HG03175 (cell line): ENCODE measurements around the gene C11orf21.

Experiments
- ATAC-seq: cut with Tn5 transposase; IDR thresholded peaks from one replicate; pipeline ENCODE4 v1.9.1; 2021; ENCODE audit warnings: mild to moderate bottlenecking, moderate library complexity; ENCODE audit not compliant: unreplicated experiment

Gene C11orf21

DNA sequence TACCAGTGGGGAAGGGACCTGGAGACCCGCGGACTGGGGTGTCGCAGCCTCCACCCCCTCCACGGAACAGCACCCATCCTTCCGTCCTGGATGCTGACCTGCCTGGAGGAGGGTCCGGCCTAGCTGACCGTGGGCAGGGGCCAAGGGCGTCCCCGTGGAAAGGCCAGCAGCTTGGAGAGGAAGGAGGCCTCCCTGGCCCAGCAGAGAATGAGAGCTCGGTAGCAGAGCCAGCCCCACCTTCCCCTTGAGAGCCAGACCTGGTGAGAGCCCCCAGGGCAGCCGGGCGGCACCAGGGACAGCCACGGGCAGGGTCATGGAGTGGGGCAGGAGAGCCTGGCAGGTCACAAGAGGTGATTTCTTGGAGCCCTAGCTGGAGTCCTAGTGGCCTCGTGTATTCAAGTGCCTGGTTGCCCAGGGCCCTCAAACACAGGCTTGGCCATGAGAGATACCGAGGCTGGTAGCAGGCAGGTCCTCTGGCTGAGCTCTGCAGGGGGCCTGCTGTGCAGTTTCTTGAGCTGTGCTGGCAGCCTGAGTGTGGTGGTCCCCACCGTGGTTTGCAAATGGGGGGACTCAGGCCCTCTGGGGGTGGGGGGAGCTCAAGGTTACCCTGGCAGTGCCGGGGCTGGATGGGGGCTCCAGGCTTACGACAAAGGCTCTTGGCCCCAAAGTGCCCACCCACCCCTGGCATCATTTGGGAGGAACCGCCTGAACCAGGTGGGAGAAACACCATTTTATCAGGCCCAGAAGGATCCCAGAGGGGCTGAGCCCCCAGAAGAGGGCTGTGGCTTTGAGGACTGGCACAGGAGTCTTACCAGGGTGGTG, 7.7 kb upstream of the C11orf21 start:
- no peak for ATAC-seq

DNA sequence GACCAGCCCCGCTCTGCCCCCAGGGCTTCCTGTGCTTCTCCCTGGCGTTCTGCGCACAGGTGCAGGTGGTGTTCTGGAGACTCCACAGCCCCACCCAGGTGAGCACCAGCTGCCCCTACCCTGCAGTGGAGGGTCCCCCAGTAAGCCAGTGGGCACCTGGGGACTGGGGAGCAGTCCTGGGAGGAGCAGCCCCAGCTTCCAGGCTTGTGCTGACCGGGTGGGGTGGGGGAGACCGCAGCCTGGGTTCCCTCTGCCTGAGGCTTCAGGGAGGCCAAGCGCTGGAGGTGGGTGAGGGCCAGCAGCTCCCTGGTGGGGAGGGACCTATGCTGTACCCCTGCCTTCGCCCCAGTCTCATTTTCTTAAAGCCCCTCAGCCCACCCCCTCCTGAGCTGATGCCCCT, 7.0 kb upstream of the C11orf21 start:
- no peak for ATAC-seq

DNA sequence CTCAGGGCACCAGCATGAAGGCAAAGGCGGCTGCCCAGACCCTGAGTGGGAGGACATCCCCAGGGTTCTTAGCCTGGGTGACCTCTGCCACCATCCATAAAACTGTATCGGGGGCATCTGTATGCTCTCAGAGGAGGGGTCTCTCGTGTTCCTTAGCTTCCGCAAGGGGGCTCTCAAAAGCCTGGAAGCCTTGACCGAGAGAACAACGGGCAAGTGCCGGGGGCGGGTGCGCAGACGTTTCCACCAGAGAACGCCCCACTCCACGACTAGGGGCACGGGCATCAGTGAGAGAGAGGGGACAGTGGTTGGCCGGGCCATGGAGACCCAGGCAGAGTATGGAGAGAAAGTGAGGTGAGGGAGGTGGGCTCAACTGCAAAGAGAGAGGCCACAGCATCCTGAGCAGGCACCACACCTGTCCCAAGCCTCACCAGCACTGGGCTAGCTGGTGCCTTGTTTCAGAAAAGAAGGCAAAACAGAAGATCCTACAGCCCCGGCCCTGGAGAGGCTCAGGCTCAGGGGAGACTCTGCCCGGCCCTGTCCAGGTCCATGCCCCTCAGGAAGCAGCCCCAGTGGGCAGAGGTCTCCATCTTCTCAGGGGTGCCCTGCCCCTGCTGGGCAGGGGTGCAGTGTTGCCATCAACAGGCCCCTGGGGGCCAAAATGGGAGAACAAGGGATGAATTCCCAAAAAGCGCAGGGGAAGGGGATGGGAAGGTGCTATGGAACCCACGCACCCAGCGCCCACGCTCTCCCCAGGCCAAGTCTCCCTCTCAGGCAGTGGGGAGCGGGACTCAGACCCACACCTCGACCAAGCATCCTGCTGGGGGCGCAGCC, 6.0 kb upstream of the C11orf21 start:
- ATAC-seq = no peak

DNA sequence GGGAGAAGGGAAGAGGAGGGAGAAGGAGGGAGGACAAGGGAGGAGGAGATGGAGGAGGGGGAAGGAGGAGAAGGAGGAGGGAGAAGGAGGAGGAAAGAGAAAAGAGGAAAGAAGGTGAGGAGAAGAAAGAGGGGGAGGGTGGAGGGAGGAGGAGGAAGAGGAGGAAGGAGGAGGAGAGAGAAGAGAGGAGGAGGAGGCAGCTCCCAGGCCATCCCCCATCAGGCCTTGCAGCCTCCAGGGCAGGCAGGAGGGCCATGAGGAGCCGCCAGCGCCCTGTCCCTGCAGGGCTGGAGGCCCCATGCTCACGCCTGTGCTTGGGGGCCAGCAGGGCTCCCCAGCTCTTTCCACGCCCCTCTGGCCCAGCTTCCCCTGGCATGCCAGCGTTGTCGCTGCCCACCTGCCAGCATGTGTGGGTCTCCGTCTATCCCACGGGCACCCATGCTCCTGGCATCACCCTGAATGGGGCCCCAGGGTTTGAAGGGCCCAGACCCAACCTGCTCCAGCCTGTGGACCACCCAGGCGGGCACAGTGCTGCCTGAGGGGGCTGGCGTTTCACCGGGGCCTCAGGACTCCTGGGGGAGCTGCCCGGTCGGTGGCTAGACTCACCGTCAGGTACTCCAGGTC, 5.3 kb upstream of the C11orf21 start:
- no peak for ATAC-seq

DNA sequence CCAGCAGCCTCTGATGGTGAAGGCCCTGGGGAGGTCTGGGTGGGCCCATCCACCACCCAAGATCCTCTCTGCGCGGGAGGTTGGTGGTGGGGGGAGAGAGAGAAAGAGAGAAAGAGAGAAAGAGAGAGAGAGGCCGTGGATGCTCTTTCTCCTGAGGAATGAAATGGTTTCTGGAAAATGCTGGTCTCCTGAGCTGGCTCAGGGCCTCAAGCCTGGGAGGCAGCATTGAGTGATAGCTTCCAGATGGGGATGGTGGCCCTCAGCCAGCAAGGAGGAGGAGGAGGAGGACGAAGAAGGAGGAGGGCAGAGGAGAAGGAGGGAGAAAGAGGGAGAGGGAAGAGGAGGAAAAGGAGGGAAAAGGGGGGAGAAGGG, 4.7 kb upstream of the C11orf21 start:
- ATAC-seq = no peak

DNA sequence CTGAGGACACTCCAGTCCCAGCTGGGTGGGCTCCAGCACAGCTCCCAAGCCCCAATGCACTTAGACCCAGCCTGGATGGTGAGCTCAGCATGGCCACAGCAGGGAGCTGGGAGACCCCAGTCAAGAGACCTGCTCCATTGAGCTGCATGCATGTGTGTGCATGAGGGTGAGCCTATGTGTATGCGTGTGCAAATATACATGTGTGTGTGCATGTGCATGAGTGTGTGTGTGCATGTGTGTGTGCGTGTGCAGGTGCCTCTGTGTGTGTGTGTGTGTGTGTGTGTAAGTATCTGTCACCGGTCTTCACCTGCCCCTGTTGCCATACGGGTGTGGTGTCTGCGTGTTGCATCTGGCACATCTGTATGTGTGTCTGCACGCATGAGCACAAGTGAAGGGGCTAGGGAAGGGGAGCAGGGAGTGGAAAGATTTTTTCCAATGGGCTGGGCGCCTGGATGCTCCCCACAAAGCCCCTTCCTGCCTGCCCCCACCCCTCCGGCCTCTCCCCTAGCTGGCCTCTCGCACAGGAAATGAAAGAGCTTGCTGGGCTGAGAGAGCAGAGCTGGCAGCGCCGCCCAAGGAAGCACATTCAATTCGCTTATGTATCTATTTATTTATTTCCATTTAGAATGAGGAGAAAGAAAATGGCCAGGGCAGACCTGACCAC, 4.2 kb upstream of the C11orf21 start:
- no peak for ATAC-seq

DNA sequence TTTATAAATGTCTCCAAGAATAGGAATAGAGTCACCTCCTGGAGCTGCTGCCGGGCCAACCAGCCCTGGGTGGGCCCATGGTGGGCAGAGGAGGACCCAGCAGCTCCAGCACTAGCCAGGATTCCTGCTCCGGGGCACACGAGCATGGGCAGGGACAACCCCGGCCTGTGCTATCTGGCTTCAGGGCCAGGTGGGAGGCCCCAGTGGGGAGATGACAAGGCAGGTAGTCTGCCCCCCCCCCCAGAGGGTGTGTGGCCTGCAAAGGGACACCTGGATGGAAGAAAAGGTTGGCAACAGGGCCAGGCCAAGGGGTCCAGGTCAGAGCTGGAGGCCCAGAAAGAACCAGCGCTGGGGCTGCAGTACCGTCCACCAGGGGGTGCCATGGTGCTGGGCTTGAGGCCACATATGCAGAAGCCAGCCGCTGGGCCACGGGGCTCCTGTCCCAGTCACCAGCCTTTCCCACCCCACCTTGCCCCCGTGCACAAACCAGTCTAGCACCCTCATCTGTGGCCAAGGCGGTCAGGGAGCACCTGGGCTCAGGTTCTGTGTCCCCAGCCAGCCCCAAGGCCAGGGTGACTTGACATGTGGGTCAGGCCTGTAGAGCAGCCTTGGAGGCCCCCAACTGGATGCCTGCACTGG, 3.5 kb upstream of the C11orf21 start:
- ATAC-seq = peak; percentile 51

DNA sequence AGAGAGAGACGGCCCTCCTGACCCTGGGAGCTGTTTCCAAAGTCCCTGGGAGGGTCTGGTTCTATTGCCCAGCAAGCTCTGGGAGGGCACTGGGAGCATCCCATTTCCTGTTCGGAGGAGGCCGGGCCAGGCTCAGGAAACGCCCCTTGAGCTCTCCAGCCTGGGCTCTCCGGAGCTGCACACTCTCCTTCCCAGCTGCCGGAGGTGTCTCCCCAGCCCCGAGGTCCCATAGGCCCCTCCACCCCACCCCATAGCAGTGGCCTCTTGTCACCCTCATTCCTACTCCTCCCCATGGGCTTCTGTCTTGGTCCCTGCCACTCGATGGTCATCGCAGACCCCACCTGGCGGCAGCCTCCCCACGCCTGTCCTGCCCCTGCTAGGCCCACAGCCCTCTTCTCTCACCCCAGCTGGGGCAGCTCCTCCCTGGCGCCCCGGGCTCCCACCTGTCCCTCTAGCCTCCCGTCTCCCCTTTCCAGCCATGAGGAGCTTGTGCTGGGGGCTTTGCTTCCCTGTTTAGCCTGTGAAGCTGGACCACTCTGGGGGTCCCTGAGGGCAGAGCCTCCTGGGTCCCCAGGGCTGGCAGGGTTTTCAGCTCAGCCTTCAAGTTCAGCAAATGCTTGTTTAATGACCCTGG, 2.9 kb upstream of the C11orf21 start:
- ATAC-seq = no peak

DNA sequence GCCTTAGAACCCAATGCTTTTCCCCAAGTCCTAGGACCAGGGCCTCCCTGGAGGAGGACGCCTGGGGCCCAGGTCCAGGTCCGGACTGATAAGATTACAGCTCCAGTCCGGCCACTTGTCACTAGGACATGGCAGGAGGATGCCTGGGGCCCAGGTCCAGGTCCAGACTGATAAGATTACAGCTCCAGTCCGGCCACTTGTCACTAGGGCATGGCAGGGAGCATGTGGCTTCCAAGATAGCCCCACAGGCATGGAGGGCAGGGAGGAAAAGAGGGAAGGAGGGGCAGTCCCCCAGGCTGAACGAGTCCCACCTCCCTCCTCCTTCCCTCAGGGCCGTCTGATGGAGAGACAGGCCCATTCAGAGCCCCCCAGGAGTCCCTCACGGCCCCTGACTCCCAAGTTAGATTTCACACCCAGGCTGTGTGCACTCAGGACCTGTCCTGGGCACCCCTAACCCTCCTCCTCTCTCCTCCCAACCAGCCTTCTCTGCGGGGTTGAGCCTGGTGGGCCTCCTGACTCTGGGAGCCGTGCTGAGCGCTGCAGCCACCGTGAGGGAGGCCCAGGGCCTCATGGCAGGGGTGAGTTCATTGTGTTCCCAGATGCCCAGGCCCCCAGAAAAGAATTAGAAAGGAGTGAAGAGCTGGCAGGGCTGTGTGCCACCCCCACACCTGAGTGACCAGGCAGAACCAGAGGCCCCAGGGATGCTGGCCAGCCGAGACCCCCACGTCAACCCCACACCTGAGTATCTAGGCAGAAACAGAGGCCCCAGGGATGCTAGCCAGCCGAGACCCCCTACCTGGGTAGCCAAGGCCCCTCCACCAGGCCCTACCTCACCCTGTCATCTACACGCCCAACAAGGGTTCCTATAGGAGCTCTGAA, 2.1 kb upstream of the C11orf21 start:
- no peak for ATAC-seq

DNA sequence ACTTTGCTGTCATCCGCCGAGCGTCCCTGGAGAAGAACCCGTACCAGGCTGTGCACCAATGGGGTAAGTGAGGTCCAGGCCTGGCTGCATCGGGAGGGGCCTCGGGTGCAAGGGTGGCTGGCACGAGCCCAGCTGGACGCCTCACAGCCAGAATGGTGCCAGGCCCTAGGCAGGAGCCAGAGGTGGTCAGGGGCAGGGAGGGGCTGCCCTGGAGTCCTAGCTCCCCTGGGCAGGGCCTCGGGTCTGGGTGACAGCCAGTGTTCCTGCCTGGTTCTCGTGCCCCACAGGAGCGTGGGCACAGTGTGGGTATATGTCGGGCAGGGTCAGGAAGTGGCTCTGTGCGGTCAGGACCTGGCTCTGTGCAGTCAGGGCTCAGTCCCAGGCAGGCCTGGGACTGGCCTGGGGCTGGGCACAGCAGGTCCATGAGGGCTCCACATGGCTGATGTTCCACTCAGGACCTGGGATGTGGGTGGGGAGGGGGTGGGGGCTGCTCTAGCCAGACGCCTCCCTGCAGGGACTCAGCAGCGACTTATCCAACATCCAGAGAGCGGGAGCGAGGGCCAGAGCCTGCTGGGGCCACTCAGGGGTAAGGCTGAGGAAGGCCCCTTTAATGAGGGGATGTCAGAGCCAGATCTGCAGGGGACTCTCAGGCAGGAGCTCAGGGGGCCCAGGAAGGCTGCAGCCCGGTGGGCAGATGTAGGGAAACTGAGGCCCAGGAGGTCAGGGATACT, 1.3 kb upstream of the C11orf21 start:
- no peak for ATAC-seq

DNA sequence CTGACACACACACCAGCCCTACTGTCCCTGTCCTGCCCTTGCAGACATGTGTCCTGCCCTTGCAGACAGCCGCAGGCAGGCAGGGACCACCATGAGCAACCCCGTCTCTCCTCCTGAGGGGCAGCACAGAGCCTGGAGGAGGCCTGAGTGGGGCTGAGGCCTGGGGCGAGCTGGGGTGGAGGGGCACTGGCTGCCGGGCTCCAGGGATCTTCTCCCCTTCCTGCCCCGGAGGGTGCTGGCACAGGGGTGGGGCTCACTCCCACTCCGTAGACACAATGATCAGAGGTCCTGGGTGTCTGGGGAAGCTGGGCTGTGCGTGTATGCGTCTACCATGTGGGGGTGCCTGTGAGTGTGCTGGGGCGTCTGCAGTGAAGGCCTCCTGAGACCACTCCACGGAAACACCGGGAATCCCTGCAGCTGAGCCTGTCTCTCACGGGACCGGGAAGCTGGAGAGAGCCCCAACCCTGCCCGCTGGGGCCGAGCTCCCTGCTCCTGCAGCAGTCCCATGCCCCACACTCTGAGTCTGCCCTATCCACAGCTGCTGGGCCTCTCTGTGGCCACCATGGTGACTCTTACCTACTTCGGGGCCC, 683 bp upstream of the C11orf21 start:
- ATAC-seq = no peak

DNA sequence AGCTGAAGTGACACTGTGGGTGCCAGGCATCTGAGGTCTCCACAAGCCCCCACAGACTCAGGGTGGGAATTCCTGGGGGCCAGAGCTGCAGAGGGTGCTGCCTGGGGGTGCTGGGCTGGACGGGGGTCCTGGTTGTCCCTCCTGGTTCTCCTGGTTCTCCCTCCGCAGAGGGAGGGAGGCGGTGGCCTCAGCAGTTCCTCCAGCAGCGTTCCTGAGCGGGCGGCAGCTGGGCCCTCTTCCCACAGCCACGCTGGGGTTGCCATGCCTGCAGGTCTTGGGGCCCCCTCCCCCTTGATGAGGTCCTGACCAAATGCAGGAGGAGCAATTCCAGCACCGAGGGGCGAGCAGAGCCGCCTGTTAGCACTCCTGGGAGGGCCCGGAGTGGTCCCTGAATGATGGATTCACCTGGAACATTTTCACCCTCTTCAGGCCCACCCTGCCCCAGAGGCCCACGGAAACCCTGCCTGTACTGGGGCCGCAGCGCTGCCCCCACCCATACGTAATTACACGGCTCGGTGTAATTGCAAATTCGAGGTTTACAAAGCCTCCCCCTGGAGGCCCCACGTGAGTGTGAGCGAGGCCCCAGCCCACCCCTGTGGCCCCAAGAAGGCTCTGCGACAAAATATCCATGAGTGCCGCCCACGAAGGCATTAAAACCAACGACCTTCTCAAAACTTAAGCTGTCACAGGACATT, 635 bp downstream of the C11orf21 start:
- ATAC-seq = no peak

DNA sequence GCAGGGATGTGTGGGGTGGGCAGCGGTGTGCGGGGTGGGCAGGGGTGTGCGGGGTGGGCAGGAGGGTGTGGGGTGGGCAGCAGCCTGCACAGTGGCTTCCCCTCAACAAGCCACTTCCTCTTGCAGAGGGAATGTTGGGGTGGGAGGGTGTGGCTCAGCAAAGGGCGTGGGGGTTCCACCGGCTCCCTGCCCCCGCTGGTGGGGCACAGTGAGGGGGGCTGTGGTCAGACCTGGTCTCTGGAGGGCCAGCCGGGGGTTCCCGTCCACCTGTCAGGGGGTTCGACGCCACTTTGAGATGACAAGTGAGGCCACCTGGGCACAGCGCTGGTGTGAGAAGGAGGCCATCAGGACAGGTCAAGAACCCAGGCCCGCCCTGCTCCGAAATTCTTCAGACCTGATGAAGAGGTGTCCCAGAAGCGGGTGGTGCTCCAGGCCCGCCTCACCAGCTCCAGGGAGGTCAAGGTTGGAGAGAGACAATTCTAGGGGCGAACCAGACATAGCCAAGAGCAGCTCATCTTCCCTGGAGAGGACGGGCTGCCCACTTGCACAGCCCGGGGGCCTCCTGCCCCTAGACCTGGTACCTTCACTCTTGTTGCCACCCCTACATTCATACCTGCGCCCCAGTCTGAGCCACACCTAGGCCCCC, 1.3 kb downstream of the C11orf21 start:
- ATAC-seq = no peak

DNA sequence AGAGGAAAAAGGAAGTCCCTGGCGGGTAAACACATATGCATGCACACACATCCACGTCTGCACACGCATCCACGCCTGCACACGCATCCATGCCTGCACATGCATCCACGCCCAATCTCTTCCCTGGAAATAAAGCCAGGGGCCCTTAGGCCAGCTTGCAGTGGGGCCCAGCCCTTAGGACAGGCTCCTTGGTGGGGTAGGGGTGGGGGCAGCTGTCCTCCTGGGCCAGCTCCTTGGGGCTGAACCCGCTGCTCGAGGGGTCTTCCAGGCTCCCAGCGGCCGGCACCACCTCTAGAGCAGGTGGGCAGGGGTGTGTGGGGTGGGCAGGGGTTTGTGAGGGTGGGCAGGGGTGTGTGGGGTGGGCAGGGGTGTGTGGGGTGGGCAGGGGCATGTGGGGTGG, 1.9 kb downstream of the C11orf21 start:
- no peak for ATAC-seq

DNA sequence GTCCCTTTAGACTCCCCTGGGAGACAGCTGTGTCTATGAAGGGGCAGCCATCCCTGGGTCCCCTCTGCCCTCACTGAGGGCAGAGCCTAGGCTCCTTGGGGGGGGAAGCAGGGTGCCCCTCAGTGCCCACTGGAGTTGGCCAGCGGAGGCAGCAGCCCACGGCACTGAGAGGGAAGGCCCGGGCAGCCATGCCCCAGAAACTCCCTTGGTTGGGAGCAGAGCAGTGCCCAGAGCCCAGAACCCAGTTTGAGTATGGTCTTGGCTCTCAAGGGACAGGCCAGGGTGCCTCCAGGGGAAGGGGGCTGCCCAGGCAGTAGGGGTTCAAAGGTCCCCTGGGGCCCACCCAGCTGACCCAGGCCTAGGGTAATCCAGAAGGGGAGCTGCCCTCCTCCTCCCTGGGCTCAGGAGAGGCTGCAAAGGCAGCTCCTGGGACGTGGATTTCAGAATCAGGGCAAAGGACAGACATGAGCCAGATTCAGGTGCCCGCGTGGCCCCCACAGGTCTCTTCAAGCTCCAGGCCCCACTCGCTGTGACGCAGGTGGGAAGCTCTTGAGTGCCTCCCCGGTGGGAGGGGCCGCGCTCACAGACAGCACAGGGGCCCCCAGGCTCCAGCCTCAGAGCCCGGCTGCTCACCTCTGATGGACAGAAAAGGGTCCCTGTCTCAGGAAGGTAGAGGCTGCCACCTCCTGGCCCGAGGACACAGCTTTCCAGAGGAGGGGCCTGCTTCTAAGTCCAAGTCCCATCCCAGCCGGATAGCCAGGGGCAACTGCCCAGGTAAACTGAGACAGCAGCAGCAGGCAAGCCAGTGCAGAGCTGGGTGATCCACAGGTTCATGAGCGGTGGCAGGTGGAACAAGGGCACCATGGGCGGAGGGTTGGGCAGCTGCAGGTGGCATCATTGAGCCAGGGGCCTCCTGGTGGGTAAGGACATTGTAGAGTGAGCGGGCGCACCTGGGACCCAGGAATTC, 2.6 kb downstream of the C11orf21 start:
- no peak for ATAC-seq
